T-helper 2 cell (primary cell): Measurements from ENCODE around the gene SCN3B.
A peak's percentile ranks its signal among the peaks of the same experiment; 100 is the strongest.

Experiments
- DNase-seq, 5 experiments: peaks; one replicate each; pipeline versions ENCODE4 v3.0.0 to v3.0.0-alpha.2; 2012 to 2022
- total RNA-seq, 2 donors: gene quantifications; one replicate each; lab custom pipeline; 2026; lab: John Stamatoyannopoulos, UW

SCN3B gene
- total RNA-seq: 0 to 0.07 reads per million in 2 donors

- no peak for DNase-seq
Observed at GRCh38 chr11:123654566-123655081, at the start of gene SCN3B. Gene SCN3B, minus strand, starts transcription at chr11:123654624. Its CDS starts 823 bp downstream, at chr11:123653801.

GRCh38 chr11:123702696-123703095 is 48.3 kb upstream of the SCN3B start:
- DNase-seq: no peak

GRCh38 chr11:123702139-123702538 is 47.7 kb upstream of the SCN3B start:
- no peak for DNase-seq

- no peak for DNase-seq
Observed at GRCh38 chr11:123700772-123701171, 46.3 kb upstream of the SCN3B start.

GRCh38 chr11:123698546-123699127 is 44.2 kb upstream of the SCN3B start:
- DNase-seq: no peak

GRCh38 chr11:123696183-123696582 is 41.8 kb upstream of the SCN3B start:
- DNase-seq: no peak

GRCh38 chr11:123695231-123695630 is 40.8 kb upstream of the SCN3B start:
- no peak for DNase-seq

GRCh38 chr11:123694551-123694950 is 40.1 kb upstream of the SCN3B start:
- DNase-seq: no peak

- DNase-seq: no peak
Observed at GRCh38 chr11:123692961-123693360, 38.5 kb upstream of the SCN3B start.

- no peak for DNase-seq
Observed at GRCh38 chr11:123690485-123690884, 36.1 kb upstream of the SCN3B start.

- no peak for DNase-seq
Observed at GRCh38 chr11:123684601-123685000, 30.2 kb upstream of the SCN3B start.

GRCh38 chr11:123683428-123684170 is 29.2 kb upstream of the SCN3B start:
- no peak for DNase-seq

- DNase-seq: no peak
Observed at GRCh38 chr11:123682696-123683410, 28.4 kb upstream of the SCN3B start.

GRCh38 chr11:123681030-123681429 is 26.6 kb upstream of the SCN3B start:
- DNase-seq: peak in 1 of 5 experiments; percentile 41

- DNase-seq: no peak
Observed at GRCh38 chr11:123678246-123678645, 23.8 kb upstream of the SCN3B start.

- DNase-seq: no peak
Observed at GRCh38 chr11:123677510-123677909, 23.1 kb upstream of the SCN3B start.

- no peak for DNase-seq
Observed at GRCh38 chr11:123674297-123674696, 19.9 kb upstream of the SCN3B start.

- DNase-seq: no peak
Observed at GRCh38 chr11:123672568-123672967, 18.1 kb upstream of the SCN3B start.

- no peak for DNase-seq
Observed at GRCh38 chr11:123671534-123671933, 17.1 kb upstream of the SCN3B start.

GRCh38 chr11:123670081-123670480 is 15.7 kb upstream of the SCN3B start:
- DNase-seq: no peak

GRCh38 chr11:123665306-123665705 is 10.9 kb upstream of the SCN3B start:
- no peak for DNase-seq

- DNase-seq: peak in 1 of 5 experiments; percentile 77
Observed at GRCh38 chr11:123659965-123660364, 5.5 kb upstream of the SCN3B start.

- no peak for DNase-seq
Observed at GRCh38 chr11:123659311-123659710, 4.9 kb upstream of the SCN3B start.
